Fibroblast of skin of abdomen (primary cell): ENCODE data around the gene NOC3L. TPM values are rescaled to one million over a fixed set of nuclear protein-coding genes. Genes with fewer than 3 reads are reported as not detected.
"Not testable (repeated sequence)": the region's sequence is repeated elsewhere in the genome, so short reads cannot be mapped to it uniquely, and the experiment has no call there.

Experiments
- DNase-seq: peaks from one replicate; pipeline ENCODE4 v3.0.0-alpha.2; 2013
- polyA plus RNA-seq, 2 experiments: library from polyadenylated mRNA; unstranded; fragments of 120-200 nt; gene quantifications; one replicate each; pipeline ENCODE4 v1.2.1, GENCODE V29; 2013; ENCODE audit not compliant: insufficient read length in 2 of 2

NOC3L gene, protein sequence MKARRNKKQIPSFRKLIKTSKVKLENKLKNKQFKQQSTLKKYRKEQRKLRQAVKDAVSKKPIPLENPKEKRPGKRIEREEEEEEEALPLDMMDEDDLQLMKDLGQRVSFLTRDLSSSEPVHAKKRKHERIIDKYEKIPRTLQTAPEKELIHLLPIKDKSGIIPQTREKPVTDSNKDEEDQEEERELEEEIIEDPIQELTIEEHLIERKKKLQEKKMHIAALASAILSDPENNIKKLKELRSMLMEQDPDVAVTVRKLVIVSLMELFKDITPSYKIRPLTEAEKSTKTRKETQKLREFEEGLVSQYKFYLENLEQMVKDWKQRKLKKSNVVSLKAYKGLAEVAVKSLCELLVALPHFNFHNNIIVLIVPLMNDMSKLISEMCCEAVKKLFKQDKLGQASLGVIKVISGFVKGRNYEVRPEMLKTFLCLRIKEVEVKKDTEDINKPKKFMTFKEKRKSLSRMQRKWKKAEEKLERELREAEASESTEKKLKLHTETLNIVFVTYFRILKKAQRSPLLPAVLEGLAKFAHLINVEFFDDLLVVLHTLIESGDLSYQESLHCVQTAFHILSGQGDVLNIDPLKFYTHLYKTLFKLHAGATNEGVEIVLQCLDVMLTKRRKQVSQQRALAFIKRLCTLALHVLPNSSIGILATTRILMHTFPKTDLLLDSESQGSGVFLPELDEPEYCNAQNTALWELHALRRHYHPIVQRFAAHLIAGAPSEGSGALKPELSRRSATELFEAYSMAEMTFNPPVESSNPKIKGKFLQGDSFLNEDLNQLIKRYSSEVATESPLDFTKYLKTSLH
- 20.6 TPM for polyA plus RNA-seq (2013, experiment 1 of 2; ENCODE audit: insufficient read length)
- 21.4 TPM for polyA plus RNA-seq (2013, experiment 2 of 2; ENCODE audit: insufficient read length)

DNA sequence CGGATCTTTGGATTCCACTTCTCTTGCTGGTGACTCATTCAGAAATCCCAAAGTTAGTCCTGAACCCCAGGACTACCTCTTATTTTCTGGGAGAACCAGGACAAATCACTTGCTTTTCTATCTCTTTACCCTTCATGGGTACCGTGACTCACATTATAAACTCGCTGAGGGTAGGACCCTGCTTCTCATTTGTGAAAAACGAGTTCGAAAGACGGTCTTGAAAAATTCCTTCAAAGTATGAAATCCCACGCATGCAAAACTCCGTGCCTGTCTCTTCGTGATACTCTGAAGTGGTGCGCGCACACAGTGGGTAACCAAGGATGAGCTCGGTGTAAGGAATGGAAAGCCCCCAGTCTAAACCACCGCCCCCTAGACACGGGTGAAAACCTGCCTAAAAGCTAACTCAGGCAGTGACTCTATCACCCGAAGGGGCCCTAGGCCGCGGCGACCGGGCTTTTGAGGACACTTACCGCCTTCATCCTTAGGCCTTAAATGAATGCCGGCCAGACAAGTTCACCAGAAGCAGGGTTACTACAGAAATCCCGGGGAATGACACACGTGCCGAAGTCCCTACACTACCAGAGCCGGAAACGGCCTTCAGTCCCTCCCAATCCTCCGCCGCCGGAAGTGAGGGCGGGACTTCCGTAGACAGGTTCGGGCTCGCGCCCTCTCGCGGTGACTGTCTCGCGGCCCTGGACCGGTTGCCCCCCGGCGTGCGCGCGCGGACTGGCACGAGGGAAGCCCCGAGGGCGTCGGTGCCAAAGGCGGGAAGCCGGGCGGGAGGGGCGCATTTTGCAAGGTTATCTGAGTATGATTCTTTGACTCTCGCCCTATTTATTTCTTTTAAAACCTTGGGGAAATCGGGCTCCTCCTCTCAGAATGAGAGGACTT lies at the start of gene NOC3L:
Gene NOC3L, minus strand, starts transcription at position 580 of the 891 bp plus-strand sequence. Its CDS starts 101 bp downstream, at position 479.
- DNase-seq, result peak; percentile 95

GRCh38 chr10:94412449-94412848 lies 49.7 kb upstream of the NOC3L start:
- peak; percentile 71 for DNase-seq

DNA sequence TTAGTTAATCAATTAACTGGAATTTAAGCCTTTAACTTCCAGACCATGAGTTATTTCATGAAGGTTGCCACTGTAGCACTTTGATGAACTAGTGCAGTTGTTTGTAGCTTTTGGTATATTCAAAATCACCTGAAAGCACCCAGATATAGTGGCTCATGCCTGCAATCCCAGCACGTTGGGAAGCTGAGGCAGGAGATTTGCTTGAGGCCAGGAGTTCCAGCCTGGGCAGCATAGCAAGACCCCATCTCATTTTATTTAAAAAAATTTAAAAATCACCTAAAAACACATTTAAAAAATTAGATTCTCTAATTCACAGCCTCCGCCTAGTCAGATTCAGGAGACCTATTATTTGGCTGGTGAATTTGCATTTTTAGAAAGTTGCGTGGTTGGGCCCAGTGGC lies 48.6 kb upstream of the NOC3L start:
- DNase-seq, result no peak

- DNase-seq, result no peak
Observed at GRCh38 chr10:94409021-94409657, 46.4 kb upstream of the NOC3L start.

- DNase-seq, result no peak
Observed at GRCh38 chr10:94407668-94408067, 44.9 kb upstream of the NOC3L start.

DNA sequence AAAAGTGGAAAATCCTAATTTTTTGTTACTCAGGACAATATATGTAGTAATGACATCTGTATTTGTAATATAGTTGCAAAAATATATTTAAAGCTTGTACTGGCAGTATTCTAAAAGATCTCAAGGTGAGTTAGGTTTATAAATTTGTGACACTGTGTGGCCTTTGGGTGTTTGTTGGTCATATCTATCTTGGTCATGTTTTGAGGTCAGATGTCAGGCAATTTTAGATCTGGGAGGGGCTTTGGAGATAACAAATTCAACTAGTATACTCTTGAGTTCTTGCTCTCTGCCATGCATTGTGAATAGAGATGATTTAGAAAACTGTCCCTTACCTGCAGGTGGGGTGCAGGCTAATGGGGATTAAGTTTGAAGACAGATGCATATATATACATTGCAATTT lies 42.7 kb upstream of the NOC3L start:
- DNase-seq, result no peak

GRCh38 chr10:94403380-94404213 lies 40.9 kb upstream of the NOC3L start:
- peak; percentile 55 for DNase-seq

- DNase-seq, result no peak
Observed at GRCh38 chr10:94402843-94403379, 40.2 kb upstream of the NOC3L start.

DNA sequence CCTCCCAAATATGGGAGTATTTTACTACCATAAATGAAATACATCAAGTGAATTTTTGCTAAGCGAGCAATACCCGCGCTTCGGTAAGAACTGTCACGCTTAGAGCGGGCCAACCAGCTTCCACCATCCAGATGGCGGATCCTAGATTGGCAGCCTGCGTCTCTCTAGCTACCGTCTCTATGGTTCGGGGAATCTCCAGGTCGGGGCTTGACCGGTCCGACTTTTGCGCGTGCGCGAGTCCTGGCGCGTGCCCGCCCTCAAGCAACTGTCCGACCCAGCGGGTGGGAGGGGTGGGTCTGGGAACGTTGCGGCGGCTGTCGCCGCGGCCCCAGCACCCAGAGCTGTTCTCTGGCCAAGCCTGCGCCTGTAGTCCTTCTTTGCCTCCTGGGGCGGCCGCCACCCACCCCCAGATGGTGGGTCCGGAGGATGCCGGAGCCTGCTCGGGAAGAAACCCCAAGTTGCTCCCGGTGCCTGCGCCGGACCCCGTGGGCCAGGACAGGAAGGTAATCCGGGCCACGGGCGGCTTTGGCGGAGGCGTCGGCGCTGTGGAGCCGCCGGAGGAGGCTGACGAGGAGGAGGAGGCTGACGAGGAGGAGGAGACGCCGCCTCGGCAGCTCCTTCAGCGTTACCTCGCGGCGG lies 39.6 kb upstream of the NOC3L start, which contains the start of gene TBC1D12:
Gene TBC1D12, plus strand, starts transcription at position 338 of the 639 bp plus-strand sequence. Its CDS starts 73 bp downstream, at position 411.
- peak; percentile 96 for DNase-seq

GRCh38 chr10:94398762-94399161 lies 36.0 kb upstream of the NOC3L start:
- DNase-seq, result no peak

- DNase-seq, result peak; percentile 43
Observed at GRCh38 chr10:94397549-94398370, 35.0 kb upstream of the NOC3L start.

- DNase-seq, result not testable (repeated sequence)
Observed at GRCh38 chr10:94392117-94392516, 29.4 kb upstream of the NOC3L start.

- not testable (repeated sequence) for DNase-seq
Observed at GRCh38 chr10:94385733-94386132, 23.0 kb upstream of the NOC3L start.

GRCh38 chr10:94383530-94383929 lies 20.8 kb upstream of the NOC3L start:
- DNase-seq, result peak; percentile 7

GRCh38 chr10:94376865-94377264 lies 14.1 kb upstream of the NOC3L start:
- no peak for DNase-seq

DNA sequence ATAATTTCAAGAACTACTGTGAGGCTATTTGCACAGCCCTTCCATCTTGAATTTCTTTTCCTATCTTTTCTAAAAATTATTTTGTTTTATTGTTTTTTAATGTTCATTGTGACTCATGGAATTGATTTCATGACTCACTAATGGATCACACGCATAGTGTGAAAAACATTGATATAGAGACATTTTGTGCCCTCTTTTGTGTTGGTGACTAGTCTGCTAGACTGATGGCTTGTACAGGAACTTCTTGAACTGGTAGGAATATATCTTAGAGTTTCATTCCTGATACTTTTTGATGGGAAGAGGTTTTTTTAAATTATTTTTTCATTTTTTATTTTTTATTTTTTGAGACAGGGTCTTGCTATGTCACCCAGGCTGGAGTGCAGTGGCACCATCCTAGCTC lies 12.6 kb upstream of the NOC3L start:
- no peak for DNase-seq

DNA sequence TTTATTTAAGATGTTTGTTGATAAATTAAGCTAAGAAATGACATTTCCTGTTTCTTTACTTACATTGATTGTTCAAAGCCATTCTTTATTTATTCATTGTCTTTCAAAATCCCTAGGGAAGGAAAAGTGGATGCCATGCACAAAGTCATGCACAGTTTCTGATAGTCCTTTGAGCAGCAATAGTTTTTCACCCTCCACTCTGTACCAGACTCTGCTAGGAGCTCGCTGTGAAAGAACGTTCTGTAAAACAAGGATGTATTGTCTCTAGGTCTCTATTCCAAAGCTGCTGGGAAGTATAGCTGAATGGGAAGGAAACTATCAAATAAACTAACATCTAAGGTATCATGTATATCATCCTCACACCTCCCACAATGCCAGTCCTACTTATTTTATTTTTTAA lies 7.8 kb upstream of the NOC3L start:
- no peak for DNase-seq

DNA sequence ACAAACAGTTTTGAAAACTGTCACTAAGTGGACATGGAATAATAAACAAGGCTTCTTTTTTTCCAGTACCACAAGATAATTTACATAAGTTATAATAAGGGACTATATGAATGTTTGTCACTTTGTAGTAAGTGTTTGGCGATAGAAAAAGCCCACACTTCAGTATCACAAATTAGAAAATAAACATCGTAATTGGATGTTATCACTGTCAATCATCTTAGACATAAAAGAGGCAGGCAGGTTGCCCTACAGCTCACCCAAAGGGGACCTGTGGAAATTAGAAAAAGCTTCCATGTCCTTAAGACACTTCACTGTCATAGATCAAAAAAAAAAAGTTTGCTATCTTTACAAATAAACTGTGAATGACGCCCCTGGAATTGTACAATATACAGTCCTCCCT lies 3.6 kb upstream of the NOC3L start:
- DNase-seq, result no peak

- DNase-seq, result no peak
Observed at GRCh38 chr10:94364482-94364881, 1.7 kb upstream of the NOC3L start.
